ENCODE data around the gene ZMIZ2. TPM values are rescaled to one million over a fixed set of nuclear protein-coding genes. Genes with fewer than 3 reads are reported as not detected.

The ZMIZ2 gene
- total and polyA plus RNA-seq, 2 experiments from 2014 or later, result 15.5 to 46.1 TPM

- ATAC-seq (no peak), DNase-seq (ENCODE audit: low spot score) (no peak)
- peaks cover 28% of the 10 kb centered on the region for H4K20me1 ChIP-seq (replicated peaks; ENCODE audit: insufficient read depth)
- H3K27ac Mint-ChIP-seq, result no peak overlapping the region; the same call in 1 of the 2 replicates
- no peaks in the 10 kb centered on the region for H3K27me3 ChIP-seq (ENCODE audit: insufficient read depth)
- peaks cover 29% of the 10 kb centered on the region for H3K4me1 Mint-ChIP-seq
- H2AFZ ChIP-seq, result no peak overlapping the region
- H3K36me3 Mint-ChIP-seq (ENCODE audit: low read depth), result peaks cover 14% of the 10 kb centered on the region
- no peak for TF ChIP-seq EZH2 (IDR thresholded peaks at IDR 0.05; ENCODE audit: low read depth, unreplicated experiment)
- TF ChIP-seq NANOG (IDR thresholded peaks at IDR 0.05; ENCODE audit: borderline replicate concordance), result no peak
- TF ChIP-seq EZH2phosphoT487 (IDR thresholded peaks at IDR 0.05; ENCODE audit: unreplicated experiment), result no peak
- no peak for TF ChIP-seq ZNF114 (CRISPR knock-in tag; IDR thresholded peaks at IDR 0.05)
- TF ChIP-seq ZNF331 (CRISPR knock-in tag; IDR thresholded peaks at IDR 0.05; ENCODE audit: low read depth), result no peak
- TF ChIP-seq ZNF462 (CRISPR knock-in tag; IDR thresholded peaks at IDR 0.05), result no peak
- TF ChIP-seq CREB1 (CRISPR knock-in tag; IDR thresholded peaks at IDR 0.05; ENCODE audit: low read depth), result no peak
- TF ChIP-seq CTCF (conservative IDR thresholded peaks at IDR 0.05; ENCODE audit: low read depth in 2 of 2), result no peak
- TF ChIP-seq REST (IDR thresholded peaks at IDR 0.05; ENCODE audit: unreplicated experiment), result no peak
- TF ChIP-seq STAT1 (IDR thresholded peaks at IDR 0.05; ENCODE audit: unreplicated experiment), result no peak
- TF ChIP-seq JUNB (IDR thresholded peaks at IDR 0.05; ENCODE audit: unreplicated experiment), result no peak
- no peak for TF ChIP-seq POLR2AphosphoS5 (IDR thresholded peaks at IDR 0.05; ENCODE audit: low read depth)
- no peak for TF ChIP-seq ETS1 (IDR thresholded peaks at IDR 0.05)
- H3K4me1 ChIP-seq (ENCODE audit: insufficient read depth), result peaks cover 11% of the 10 kb centered on the region
- H3K79me2 ChIP-seq (replicated peaks; ENCODE audit: insufficient read depth), result peaks cover 53% of the 10 kb centered on the region
- H3K4me3 Mint-ChIP-seq, result peak overlapping the region; percentile 82
- no peaks in the 10 kb centered on the region for H3K9me2 ChIP-seq (ENCODE audit: insufficient read depth)
- H3K4me2 ChIP-seq, result peak overlapping the region; percentile 94; the same call in 1 of the 2 replicates
- no peaks in the 10 kb centered on the region for H3K36me3 ChIP-seq (ENCODE audit: insufficient read depth)
- no peak overlapping the region for H3K27ac ChIP-seq (ENCODE audit: low read depth)
- no peaks in the 10 kb centered on the region; the same call in 1 of the 3 replicates for H3K9me3 Mint-ChIP-seq
- peaks cover 6% of the 10 kb centered on the region for H3K27me3 Mint-ChIP-seq (ENCODE audit: insufficient read depth, low read depth, poor library complexity)
- H3F3A ChIP-seq (replicated peaks; ENCODE audit: low read depth), result no peaks in the 10 kb centered on the region
- H3K4me3 ChIP-seq, result peak overlapping the region; percentile 92; the same call in 1 of the 2 replicates
Observed at GRCh38 chr7:44750424-44750823, 1.8 kb downstream of the ZMIZ2 start.

All from GM23338 (cell line).